Parathyroid adenoma (tissue), 2 donors: ENCODE results near the gene ST6GAL1.

Experiments used
- H2AFZ ChIP-seq: fragments of 300-600 bp; sonication (generic); one replicate; pipeline ENCODE4 v1.7.0; 2017; ENCODE audit warnings: antibody characterized with exemption, mild to moderate bottlenecking
- H3K27ac ChIP-seq: fragments of 300-600 bp; sonication (generic); one replicate; pipeline ENCODE4 v1.7.0; 2017
- H3K27me3 ChIP-seq: fragments of 300-600 bp; sonication (generic); one replicate; pipeline ENCODE4 v1.7.0; 2017; ENCODE audit warnings: low read length; ENCODE audit not compliant: control insufficient read depth, insufficient read depth
- H3K36me3 ChIP-seq: fragments of 300-600 bp; sonication (generic); one replicate; pipeline ENCODE4 v1.7.0; 2017; ENCODE audit warnings: low read length; ENCODE audit not compliant: control insufficient read depth, insufficient read depth
- H3K4me1 ChIP-seq: fragments of 300-600 bp; sonication (generic); one replicate; pipeline ENCODE4 v1.7.0; 2017; ENCODE audit warnings: control low read depth
- H3K4me2 ChIP-seq: fragments of 300-600 bp; sonication (generic); one replicate; pipeline ENCODE4 v1.7.0; 2017; ENCODE audit warnings: low read length
- H3K4me3 ChIP-seq: fragments of 300-600 bp; sonication (generic); one replicate; pipeline ENCODE4 v1.7.0; 2017; ENCODE audit warnings: low read depth, low read length
- H3K79me2 ChIP-seq: fragments of 300-600 bp; sonication (generic); one replicate; pipeline ENCODE4 v1.7.0; 2017; ENCODE audit warnings: control low read depth
- H3K9ac ChIP-seq: fragments of 300-600 bp; sonication (generic); one replicate; pipeline ENCODE4 v1.7.0; 2017; ENCODE audit warnings: mild to moderate bottlenecking
- H3K9me3 ChIP-seq: fragments of 300-600 bp; sonication (generic); one replicate; pipeline ENCODE4 v1.7.0; 2017; ENCODE audit warnings: low read length; ENCODE audit not compliant: control insufficient read depth
- TF ChIP-seq, protein P1 (sequence below): fragments of 300-600 bp; sonication (generic); IDR thresholded peaks from one replicate; pipeline ENCODE4 v1.7.0; 2017; ENCODE audit warnings: antibody characterized with exemption, mild to moderate bottlenecking
- donor health status: primary hyperparathyroidism.

Gene ST6GAL1

DNA sequence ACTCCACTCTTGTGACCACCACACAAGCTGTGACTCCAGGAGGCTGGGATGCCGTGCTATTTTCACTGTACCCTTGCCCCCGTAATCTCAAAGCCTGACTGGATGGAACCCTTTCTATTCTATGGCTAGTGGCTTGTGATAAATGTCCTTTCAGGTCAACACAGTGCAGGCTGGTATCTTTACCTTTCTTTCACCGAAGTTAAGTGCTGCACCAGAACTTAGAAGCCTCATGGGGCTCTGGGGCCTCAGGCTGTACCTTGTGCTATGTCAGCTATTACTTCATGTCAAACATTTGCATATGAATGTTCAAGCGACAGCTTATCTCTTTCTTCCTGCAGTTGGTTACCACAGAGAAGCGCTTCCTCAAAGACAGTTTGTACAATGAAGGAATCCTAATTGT, 142.2 kb downstream of the ST6GAL1 start:
- Histone ChIP-seq H3K27me3 (no peaks in the 10 kb centered on the region), H3K4me3 (no peak overlapping the region), H3K27ac (no peak overlapping the region), H3K4me2 (no peak overlapping the region), H2AFZ (no peak overlapping the region), H3K36me3 (no peaks in the 10 kb centered on the region), H3K9ac (no peak overlapping the region), H3K4me1 (no peaks in the 10 kb centered on the region), H3K9me3 (no peaks in the 10 kb centered on the region), H3K79me2 (no peaks in the 10 kb centered on the region)
- TF ChIP-seq, protein P1, sequence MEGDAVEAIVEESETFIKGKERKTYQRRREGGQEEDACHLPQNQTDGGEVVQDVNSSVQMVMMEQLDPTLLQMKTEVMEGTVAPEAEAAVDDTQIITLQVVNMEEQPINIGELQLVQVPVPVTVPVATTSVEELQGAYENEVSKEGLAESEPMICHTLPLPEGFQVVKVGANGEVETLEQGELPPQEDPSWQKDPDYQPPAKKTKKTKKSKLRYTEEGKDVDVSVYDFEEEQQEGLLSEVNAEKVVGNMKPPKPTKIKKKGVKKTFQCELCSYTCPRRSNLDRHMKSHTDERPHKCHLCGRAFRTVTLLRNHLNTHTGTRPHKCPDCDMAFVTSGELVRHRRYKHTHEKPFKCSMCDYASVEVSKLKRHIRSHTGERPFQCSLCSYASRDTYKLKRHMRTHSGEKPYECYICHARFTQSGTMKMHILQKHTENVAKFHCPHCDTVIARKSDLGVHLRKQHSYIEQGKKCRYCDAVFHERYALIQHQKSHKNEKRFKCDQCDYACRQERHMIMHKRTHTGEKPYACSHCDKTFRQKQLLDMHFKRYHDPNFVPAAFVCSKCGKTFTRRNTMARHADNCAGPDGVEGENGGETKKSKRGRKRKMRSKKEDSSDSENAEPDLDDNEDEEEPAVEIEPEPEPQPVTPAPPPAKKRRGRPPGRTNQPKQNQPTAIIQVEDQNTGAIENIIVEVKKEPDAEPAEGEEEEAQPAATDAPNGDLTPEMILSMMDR, result no peak

DNA sequence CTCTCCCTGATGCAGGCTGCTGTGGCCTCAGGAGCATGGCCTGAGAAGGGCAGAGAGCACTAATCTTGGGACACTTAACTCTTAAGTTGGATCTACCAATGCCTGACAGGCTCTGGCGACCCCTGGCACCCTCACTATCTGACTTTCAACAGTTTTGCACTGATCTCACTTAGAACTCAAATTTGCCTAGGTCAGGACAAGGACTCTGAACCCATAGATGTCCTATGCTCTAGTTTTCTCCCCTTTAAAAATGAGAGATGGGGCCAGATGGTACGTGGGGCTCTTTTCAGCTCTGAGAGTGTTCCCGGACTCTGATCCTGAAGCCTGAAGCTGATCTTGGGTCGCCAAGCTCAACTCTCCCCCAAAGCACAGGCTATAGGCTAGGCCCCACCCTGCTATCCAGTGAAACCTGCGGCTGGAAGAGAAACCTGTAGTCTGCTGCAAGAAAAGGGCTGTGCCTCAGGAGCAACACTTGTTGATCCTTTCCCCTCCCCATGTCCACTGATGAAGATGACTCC, 143.3 kb downstream of the ST6GAL1 start:
- H2AFZ ChIP-seq, result no peak overlapping the region
- H3K9me3 ChIP-seq, result no peaks in the 10 kb centered on the region
- no peaks in the 10 kb centered on the region for H3K27me3 ChIP-seq
- TF ChIP-seq, protein P1, result no peak
- H3K4me3 ChIP-seq, result no peak overlapping the region
- no peak overlapping the region for H3K27ac ChIP-seq
- no peak overlapping the region for H3K4me2 ChIP-seq
- no peak overlapping the region for H3K9ac ChIP-seq
- no peaks in the 10 kb centered on the region for H3K36me3 ChIP-seq
- no peaks in the 10 kb centered on the region for H3K4me1 ChIP-seq
- H3K79me2 ChIP-seq, result no peaks in the 10 kb centered on the region

DNA sequence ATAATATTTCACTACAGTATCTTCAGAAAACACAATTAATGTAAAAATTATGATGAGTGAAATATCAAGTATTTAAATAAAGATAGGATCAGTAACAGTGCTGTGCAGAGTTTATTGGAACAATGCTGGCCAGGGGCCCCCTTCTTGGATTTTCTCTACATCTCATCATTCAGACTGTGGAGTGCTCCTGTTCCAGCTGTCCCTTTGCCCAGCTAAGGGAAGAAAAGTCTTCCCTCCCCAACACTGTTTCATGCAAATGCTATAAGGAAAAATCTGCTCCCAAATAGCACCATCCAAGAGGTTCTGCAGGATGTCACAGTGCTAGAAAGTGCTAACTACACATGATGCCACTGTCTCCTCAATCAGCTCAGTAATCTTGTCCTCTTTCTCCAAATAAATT, 144.5 kb downstream of the ST6GAL1 start:
- TF ChIP-seq, protein P1, result no peak
- Histone ChIP-seq H3K9ac (no peak overlapping the region), H3K27me3 (no peaks in the 10 kb centered on the region), H3K4me1 (no peaks in the 10 kb centered on the region), H3K36me3 (no peaks in the 10 kb centered on the region), H3K4me2 (no peak overlapping the region), H3K4me3 (no peak overlapping the region), H2AFZ (no peak overlapping the region), H3K27ac (no peak overlapping the region), H3K9me3 (no peaks in the 10 kb centered on the region), H3K79me2 (no peaks in the 10 kb centered on the region)

DNA sequence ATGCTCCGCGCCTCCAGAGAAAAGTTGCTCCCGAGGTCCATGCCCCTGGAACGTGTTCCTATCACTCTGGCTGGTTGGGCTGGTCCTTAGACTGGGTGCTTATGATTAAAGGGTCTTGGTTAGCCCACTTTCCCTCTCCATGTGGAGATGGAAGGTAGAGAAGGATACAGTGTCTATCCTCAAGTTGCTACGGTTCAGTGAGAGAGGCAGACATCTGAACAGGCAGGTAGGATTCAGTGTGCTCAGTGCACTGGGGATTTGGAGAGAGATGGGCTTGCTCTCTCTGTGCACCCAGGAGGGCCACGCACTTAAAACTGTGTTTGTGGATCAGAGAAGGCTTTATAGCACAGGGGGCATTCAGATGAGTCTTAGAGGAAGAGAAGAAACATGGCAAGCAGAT, 146.0 kb downstream of the ST6GAL1 start:
- Histone ChIP-seq H3K36me3 (no peaks in the 10 kb centered on the region), H3K4me1 (no peaks in the 10 kb centered on the region), H3K27me3 (no peaks in the 10 kb centered on the region), H3K79me2 (no peaks in the 10 kb centered on the region), H3K4me3 (no peak overlapping the region), H3K4me2 (no peak overlapping the region), H3K27ac (no peak overlapping the region), H2AFZ (no peak overlapping the region), H3K9me3 (no peaks in the 10 kb centered on the region), H3K9ac (no peak overlapping the region)
- TF ChIP-seq, protein P1, result no peak

DNA sequence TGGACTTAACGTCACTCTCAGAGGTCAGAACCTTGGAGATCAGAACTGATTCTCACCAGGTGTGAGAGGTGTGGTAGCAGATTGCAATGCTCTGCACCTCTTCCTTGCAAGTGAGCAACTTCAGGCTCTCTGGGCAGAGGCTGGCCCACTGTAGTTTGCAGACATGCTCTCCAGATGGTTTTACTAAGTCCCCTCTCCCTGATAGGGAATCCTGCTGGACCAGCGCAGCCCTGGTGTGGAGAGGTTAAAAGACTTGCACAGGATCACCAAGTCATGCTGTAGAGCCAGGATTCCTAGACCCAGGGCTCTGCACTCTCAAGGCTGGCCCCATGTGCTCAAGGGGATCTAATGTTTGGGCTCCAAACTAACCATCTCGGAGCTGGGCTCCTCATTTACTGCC, 146.8 kb downstream of the ST6GAL1 start:
- H3K79me2 ChIP-seq, result no peaks in the 10 kb centered on the region
- no peak overlapping the region for H3K4me3 ChIP-seq
- no peaks in the 10 kb centered on the region for H3K4me1 ChIP-seq
- H2AFZ ChIP-seq, result no peak overlapping the region
- H3K36me3 ChIP-seq, result no peaks in the 10 kb centered on the region
- H3K9ac ChIP-seq, result no peak overlapping the region
- no peaks in the 10 kb centered on the region for H3K27me3 ChIP-seq
- no peak overlapping the region for H3K4me2 ChIP-seq
- TF ChIP-seq, protein P1, result no peak
- no peaks in the 10 kb centered on the region for H3K9me3 ChIP-seq
- no peak overlapping the region for H3K27ac ChIP-seq
